ENCODE data around the gene IQGAP1. TPM values are rescaled to one million over a fixed set of nuclear protein-coding genes. Genes with fewer than 3 reads are reported as not detected.
A peak's percentile ranks its signal among the peaks of the same experiment; 100 is the strongest.

The IQGAP1 gene
- total RNA-seq, 2 donors from 2014 or later: 79.6 to 92.9 TPM

DNA sequence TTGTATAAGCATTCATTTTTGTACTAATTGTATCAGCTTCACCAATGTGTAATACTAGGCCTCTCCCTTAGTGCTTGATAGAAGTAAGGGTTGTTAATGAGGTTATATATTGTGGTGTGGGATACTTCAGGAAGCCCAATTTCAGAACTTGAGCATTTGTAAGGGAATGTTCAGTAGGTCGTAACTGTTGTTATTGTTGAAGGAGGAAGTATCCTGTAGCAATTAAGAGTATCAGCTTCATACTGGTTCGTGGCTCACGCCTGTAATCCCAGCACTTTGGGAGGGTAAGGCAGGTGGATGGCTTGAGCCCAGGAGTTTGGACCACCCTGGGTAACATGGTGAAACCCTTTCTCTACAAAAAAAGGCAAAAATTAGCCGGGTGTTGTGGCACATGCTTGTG is 30.6 kb downstream of the IQGAP1 start:
- TF ChIP-seq, protein P1, sequence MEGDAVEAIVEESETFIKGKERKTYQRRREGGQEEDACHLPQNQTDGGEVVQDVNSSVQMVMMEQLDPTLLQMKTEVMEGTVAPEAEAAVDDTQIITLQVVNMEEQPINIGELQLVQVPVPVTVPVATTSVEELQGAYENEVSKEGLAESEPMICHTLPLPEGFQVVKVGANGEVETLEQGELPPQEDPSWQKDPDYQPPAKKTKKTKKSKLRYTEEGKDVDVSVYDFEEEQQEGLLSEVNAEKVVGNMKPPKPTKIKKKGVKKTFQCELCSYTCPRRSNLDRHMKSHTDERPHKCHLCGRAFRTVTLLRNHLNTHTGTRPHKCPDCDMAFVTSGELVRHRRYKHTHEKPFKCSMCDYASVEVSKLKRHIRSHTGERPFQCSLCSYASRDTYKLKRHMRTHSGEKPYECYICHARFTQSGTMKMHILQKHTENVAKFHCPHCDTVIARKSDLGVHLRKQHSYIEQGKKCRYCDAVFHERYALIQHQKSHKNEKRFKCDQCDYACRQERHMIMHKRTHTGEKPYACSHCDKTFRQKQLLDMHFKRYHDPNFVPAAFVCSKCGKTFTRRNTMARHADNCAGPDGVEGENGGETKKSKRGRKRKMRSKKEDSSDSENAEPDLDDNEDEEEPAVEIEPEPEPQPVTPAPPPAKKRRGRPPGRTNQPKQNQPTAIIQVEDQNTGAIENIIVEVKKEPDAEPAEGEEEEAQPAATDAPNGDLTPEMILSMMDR (IDR thresholded peaks at IDR 0.05): no peak
- H3K36me3 ChIP-seq (replicated peaks in 1 of 2; ENCODE audit: insufficient read depth in 1 of 2, low read depth in 2 of 2): no peaks in the 10 kb centered on the region
- intact Hi-C loops (cut with DNase I): no loop called here
- H3K4me3 ChIP-seq: no peak overlapping the region
- no peak for DNase-seq
- peaks cover 58% of the 10 kb centered on the region for H3K4me1 ChIP-seq
- ATAC-seq: no peak
- H3K9me3 ChIP-seq: no peaks in the 10 kb centered on the region
- 76 to 88% methylated on average over 4 of the region's 4 CpGs for WGBS, 2 donors
- H3K27me3 ChIP-seq: no peaks in the 10 kb centered on the region
- H3K27ac ChIP-seq: no peak overlapping the region

DNA sequence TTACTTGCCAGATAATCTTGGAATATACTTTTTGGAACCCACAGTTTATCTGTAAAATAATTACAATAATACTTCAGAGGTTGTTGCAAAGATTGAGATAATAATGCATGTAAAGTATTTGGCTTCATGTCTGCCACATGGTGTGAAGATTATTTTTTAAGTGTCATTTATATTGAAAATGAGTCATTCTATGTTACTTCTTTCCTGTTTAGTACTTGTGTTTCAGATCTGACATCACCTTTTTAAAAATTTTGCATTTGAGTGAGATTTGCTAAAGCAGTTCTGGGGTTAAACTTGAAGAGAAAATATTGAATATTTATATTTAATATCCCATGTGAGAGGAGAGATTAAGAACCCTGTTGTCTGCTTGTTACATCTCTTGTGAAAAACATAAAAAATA is 31.2 kb downstream of the IQGAP1 start:
- intact Hi-C loops (cut with DNase I): no loop called here
- Histone ChIP-seq H3K27ac (no peak overlapping the region), H3K9me3 (no peaks in the 10 kb centered on the region), H3K4me3 (no peak overlapping the region), H3K4me1 (peaks cover 59% of the 10 kb centered on the region), H3K27me3 (no peaks in the 10 kb centered on the region), H3K36me3 (replicated peaks in 1 of 2; ENCODE audit: insufficient read depth in 1 of 2, low read depth in 2 of 2) (no peaks in the 10 kb centered on the region)
- ATAC-seq (no peak), DNase-seq (no peak)
- TF ChIP-seq, protein P1 (IDR thresholded peaks at IDR 0.05): no peak
- no peak for TF ChIP-seq POLR2A (IDR thresholded peaks at IDR 0.05)

DNA sequence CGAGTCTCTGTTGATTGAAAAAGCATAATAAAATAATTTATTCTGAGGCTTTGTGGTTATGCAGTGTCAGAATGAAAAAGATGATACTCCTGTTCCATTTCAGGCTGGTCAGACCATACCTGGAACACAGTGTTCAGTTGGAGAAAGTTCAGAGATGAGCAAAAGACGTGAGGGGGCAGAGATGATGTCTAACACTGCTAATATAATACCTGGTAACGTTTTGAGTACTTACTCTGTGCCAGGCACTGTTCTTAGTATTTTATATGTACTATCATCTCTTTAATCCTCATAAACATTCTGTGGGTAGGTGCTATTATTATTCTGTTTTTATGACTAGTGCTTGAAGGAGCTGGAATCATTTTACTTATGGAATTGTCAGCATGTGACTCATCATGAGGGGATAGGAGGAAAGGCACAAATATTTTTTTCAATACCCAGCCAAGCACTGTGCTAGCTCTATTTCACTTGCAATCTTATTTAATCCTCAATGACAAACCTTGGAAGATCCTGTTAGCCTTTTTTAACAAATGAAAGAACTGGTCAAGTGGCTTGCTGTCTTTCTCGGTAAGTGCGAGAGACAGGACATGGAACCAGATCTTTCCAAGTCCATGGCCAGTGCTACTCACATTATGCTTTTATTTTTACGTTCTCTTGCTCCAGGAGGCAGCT is 31.8 kb downstream of the IQGAP1 start:
- intact Hi-C loops (cut with DNase I): no loop called here
- Histone ChIP-seq H3K4me3 (no peak overlapping the region), H3K27me3 (no peaks in the 10 kb centered on the region), H3K4me1 (peaks cover 54% of the 10 kb centered on the region), H3K36me3 (replicated peaks in 1 of 2; ENCODE audit: insufficient read depth in 1 of 2, low read depth in 2 of 2) (no peaks in the 10 kb centered on the region), H3K9me3 (no peaks in the 10 kb centered on the region), H3K27ac (no peak overlapping the region)
- DNase-seq: no peak
- TF ChIP-seq, protein P1 (IDR thresholded peaks at IDR 0.05): no peak
- TF ChIP-seq POLR2A (IDR thresholded peaks at IDR 0.05): no peak
- peak; percentile 27 for ATAC-seq
- WGBS, 2 donors: 62 to 71% methylated on average over 6 of the region's 6 CpGs

DNA sequence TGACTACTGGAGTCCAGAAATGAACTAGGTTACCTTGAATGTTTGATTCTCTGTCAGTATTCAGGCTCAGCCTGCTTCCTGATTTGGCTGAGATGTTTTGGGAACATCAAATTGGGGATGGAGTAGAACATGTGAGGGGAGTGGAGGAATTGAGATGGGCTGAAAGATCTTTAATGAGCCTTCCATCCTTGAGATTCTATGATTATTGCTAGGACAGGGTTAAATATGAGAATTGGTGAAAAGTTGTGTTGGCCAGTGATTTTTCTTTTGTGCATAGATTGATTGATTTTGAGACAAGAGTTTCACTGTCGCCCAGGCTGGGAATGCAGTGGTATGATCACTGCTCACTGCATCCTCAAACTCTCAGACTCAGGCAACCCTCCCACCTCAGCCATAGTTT is 32.4 kb downstream of the IQGAP1 start:
- H3K9me3 ChIP-seq: no peaks in the 10 kb centered on the region
- no peaks in the 10 kb centered on the region for H3K36me3 ChIP-seq (replicated peaks in 1 of 2; ENCODE audit: insufficient read depth in 1 of 2, low read depth in 2 of 2)
- no peak overlapping the region for H3K27ac ChIP-seq
- intact Hi-C loops (cut with DNase I): no loop called here
- no peaks in the 10 kb centered on the region for H3K27me3 ChIP-seq
- TF ChIP-seq, protein P1 (IDR thresholded peaks at IDR 0.05): no peak
- TF ChIP-seq POLR2A (IDR thresholded peaks at IDR 0.05): no peak
- no peak for ATAC-seq
- H3K4me1 ChIP-seq: peaks cover 54% of the 10 kb centered on the region
- no peak for DNase-seq
- H3K4me3 ChIP-seq: no peak overlapping the region
- WGBS, 2 donors: 44 to 73% methylated on average over 1 of the region's 1 CpG

DNA sequence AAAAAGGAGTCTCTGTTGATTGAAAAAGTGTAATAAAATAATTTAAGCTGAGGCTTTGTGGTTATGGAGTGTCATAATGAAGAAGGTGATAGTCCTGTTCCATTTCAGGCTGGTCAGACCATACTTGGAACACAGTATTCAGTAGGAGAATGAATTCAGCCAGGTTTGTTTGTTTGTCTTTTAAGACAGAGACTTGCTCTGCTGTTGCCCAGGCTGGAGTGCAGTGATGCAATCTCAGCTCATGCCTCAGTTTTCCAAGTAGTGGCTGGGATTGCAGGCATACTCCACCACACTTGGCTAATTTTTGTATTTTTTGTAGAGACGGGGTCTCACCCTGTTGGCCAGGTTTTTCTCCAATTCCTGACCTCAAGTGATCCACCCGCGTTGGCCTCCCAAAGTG is 33.5 kb downstream of the IQGAP1 start:
- Histone ChIP-seq H3K27ac (peak overlapping the region in 1 of 4 donors; percentile 2), H3K4me1 (peaks cover 54% of the 10 kb centered on the region), H3K27me3 (no peaks in the 10 kb centered on the region), H3K9me3 (no peaks in the 10 kb centered on the region), H3K4me3 (no peak overlapping the region), H3K36me3 (replicated peaks in 1 of 2; ENCODE audit: insufficient read depth in 1 of 2, low read depth in 2 of 2) (no peaks in the 10 kb centered on the region)
- DNase-seq: no peak
- WGBS, 2 donors: 80 to 86% methylated on average over 3 of the region's 3 CpGs
- ATAC-seq: peak; percentile 35
- TF ChIP-seq, protein P1 (IDR thresholded peaks at IDR 0.05): no peak
- TF ChIP-seq POLR2A (IDR thresholded peaks at IDR 0.05): no peak
- intact Hi-C loops (cut with DNase I): no loop called here
